RKO (cell line): ENCODE measurements around the gene KRTAP29-1.
"Not testable (repeated sequence)": the region's sequence is repeated elsewhere in the genome, so short reads cannot be mapped to it uniquely, and the experiment has no call there.

Source experiments
- DNase-seq: peaks from one replicate; pipeline ENCODE4 v3.0.0-alpha.2; 2016; ENCODE audit warnings: low spot score

The KRTAP29-1 gene, protein sequence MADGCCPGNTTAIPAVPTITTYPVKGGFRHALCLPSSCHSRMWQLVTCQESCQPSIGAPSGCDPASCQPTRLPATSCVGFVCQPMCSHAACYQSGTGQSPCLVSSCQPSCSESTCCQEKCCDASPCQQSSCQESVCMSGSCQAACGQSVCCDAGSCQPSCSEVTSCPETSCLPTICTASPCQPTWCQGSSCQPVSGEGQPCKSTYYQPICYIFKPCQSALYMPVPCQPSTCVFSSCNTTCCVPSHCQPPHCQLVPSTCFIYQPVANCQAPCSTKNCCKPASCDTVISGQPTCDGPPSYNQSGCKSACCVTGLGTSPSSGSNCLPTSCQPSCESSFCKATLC

GRCh38 chr17:41301916-41302901, at the start of gene KRTAP29-1:
Gene KRTAP29-1, minus strand, starts transcription at chr17:41302851. Its CDS starts 0 bp downstream, at chr17:41302851.
- DNase-seq, result no peak

GRCh38 chr17:41351177-41351576, 48.5 kb upstream of the KRTAP29-1 start:
- no peak for DNase-seq

- not testable (repeated sequence) for DNase-seq
Measured at GRCh38 chr17:41350381-41350878, 47.8 kb upstream of the KRTAP29-1 start, which contains the start of gene KRT33A. Gene KRT33A, minus strand, starts transcription at chr17:41350828. Its CDS starts 61 bp downstream, at chr17:41350767.

DNA sequence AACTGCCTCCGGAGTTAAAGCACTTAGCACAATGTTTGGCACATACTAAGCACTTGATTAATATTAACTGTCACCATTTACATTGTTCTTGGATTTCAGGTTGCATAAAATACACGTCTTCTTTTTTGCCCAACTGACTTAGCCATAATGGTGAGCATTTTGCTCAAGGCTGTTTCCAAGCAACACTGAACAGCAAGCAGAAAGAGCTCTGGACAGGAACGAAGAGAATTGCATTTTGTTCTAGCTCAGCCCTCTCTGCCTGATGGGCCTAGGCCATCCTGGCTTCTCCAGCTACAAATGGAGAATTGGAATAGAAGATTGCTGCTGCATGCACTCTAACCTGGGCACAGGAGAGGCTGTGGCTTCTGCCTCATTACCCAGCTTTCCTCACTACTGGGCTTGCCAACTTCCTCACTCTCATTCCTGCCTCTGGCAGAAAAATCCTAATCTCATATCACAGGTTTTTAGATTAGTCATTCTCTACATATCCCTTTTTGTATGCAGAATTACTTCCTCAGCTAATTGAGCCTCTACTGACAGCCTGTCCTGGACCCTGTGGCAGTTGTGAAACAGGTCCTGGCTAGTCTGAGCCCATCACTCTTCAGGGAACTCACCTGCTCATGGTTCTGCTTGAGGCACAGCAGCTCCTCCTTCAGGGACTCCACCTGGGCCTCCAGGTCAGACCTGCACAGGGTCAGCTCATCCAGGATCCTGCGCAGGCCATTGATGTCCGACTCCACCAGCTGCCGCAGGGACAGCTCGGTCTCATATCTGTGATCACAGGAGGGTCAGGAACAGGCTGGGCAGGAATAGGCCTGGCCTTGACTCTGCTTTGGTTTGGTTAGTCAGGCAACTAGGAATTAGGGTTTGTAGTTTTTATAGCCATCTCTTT, 45.5 kb upstream of the KRTAP29-1 start:
- DNase-seq, result no peak

DNA sequence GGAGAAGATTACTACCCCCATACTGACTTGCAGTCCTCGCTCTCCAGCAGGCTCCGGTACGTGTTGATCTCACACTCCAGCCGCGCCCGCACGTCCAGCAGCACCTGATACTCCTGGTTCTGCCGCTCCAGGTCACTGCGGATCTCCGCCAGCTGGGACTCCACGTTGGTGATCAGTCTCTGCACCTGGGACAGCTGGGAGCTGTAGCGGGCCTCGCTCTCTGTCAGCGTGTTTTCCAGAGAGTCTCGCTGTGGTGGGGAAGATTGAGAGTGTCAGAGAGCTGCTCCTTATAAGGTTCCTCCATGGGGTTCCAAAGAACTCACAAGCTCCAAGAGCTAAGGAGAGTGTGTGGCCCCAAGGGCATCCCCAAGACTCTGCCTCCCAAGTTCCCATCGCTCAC, 43.8 kb upstream of the KRTAP29-1 start:
- not testable (repeated sequence) for DNase-seq

DNA sequence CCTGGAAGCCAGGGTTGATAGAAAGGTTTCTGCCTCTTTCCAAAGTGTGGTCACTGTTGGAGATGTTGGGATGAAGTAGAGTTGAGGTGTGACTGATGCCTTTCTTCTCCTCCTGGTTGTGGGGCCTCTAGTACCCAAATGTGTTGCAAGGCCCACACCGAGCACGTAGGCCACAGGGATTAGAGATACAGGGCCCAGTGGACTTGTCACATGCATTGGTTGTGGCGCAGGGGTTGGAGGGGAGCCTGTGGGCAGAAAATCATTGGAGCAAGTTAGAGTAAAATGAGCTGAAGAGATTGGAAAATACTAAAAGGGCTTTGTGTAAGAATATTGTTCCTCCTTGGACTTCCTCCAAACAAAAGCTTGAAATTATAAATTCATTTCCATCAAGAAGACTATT, 43.3 kb upstream of the KRTAP29-1 start:
- DNase-seq, result no peak

DNA sequence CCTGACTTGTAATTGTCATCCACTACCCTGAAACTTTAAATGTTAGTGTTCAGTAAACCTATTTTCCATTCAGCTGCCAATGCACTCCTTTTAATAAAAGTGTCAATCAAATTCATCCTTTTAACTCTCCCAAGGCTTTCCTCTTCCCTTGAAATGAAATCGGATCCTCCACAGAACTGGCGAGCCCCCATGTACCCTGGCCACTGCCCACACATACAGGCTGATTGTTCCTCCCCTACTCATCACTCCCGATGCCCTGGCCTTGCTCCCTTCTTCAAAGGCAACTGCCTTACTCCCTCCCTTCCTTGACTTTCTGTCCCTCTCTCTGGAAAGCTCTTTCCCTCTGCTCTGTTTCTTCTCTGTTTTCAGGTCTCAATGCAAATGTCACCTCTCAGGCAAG, 40.4 kb upstream of the KRTAP29-1 start:
- DNase-seq, result no peak

- no peak for DNase-seq
Measured at GRCh38 chr17:41340934-41341861, 38.5 kb upstream of the KRTAP29-1 start.

DNA sequence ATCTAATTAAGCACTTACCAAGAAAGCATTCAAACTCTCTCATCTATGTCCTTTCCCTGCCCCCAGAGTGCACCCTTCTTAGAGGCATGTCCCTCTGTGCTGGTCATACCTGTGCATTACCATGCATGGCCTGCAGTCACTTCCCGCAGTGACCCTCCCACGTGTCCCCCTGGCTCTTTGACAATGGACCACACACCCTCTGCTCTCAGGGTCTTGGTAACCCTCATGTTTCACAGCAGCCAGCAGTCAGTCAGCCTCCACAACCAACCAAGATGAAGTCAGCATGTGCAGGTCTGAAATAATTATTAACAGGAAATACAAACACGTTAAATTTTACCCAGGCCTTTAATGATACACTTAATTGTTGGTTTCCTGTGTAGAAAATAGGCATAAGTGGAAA, 37.8 kb upstream of the KRTAP29-1 start:
- DNase-seq, result no peak

GRCh38 chr17:41339571-41340172, 37.0 kb upstream of the KRTAP29-1 start:
- DNase-seq, result no peak

DNA sequence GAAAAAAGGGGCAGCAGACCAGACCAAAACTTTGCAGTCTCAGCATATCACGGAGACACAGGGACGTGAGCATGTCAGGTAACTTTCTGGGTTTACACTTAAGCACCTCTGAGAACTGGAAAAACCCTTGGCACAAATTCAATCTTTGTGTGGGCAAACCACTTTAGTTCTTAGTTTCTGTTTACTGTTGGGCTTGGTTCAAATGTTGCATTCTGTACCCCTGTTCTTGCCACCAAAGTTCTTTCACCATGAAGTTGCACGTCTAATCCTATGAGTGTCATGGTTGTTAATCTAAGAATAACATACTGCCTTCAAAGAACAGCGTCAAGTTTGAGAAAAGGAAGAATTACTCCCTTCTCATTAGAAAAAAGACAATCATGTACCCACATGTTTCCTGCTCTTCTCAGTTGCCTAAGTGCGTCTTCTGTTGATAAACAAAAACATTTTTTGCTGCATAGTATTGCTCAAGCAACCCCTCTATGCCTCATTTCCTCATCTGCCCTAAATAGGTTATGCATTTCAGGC, 36.4 kb upstream of the KRTAP29-1 start:
- DNase-seq, result no peak

DNA sequence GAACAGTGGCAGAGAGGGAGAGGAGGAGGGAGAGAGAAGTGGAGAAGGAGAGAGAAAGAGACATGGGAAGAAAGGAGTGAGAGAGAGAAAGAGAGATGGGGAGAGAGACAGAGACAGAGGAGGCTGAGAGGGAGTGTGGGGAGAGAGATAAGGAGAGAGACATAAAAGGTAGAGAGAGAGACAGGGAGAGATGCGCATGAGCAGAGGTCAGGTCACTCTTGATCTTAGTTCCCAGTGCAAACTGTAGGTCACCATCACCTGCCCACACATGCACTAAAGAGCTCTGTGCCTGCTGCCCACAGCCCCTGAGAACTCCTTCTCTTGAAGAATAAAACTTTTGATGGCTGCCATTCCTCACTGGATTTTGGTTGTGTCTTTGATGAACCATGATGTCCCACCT, 33.1 kb upstream of the KRTAP29-1 start:
- no peak for DNase-seq

DNA sequence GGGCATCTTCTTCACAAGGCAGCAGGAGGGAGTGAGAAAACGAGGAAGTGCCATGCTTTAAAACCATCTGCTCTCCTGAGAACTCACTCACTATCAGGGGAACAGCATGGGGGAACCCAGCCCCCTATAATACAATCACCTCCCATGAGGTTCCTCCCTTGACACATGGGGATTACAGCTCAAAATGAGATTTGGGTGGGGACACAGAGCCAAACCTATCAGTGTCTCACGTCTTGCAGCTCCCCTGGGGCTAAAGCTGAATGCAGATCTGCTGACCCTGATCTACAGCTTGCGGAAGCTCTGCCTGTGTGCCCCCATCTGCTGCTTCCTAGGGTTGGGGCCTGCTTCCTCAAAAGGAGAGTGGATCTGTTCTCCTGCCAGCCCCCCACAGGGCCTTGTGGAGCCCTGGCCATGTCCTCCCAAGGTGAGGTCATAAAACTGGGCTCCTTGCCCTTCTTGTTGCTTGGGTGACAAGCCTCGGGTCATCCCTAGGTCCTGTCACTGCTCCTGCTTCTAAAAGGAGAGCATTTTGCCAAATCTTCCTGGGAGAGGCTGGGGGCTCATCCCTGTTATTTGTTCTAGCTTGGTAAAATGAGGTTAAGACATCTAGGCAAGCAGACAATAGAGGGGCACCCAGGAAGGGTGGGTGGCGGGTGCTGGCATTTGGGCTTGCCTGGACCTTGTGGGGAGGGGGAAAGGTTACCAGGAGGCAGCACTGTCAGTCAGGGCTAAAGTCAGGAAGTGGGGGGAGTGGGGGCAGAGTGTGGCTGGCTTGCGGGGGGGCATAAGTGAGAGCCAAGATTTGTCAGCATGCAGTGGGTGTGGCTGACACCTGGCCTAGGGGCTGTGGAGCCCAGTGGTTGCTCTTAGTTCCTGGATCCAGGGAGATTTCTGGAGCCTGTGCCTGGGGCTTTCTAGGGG, 32.0 kb upstream of the KRTAP29-1 start:
- no peak for DNase-seq

DNA sequence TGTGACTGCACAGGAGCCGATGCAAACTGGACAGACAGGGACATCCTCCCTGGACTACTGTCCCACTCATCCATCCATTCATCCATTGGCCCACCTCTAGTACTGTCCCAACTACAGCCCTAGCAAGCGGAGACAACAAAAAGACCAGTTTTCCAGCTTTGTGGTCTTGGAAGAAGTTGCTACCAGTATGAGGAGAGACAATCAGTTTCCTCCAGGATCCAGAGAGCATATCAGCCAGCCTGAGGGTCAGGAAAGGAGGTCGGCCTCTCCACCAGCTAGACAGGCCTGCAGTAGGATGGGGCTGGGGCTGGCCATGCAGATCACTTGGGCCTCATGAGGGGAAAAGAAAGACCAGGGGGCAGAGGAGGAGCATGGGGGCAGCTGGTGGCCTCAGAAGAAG, 31.2 kb upstream of the KRTAP29-1 start:
- DNase-seq, result no peak

GRCh38 chr17:41333098-41333497, 30.4 kb upstream of the KRTAP29-1 start:
- no peak for DNase-seq

GRCh38 chr17:41332239-41332638, 29.6 kb upstream of the KRTAP29-1 start:
- DNase-seq, result no peak

GRCh38 chr17:41331606-41332005, 29.0 kb upstream of the KRTAP29-1 start:
- DNase-seq, result no peak

- peak; percentile 64 for DNase-seq
Measured at GRCh38 chr17:41329279-41329948, 26.8 kb upstream of the KRTAP29-1 start.
